Measurements from ENCODE around the gene ZCCHC14. TPM values are rescaled to one million over a fixed set of nuclear protein-coding genes. Genes with fewer than 3 reads are reported as not detected.
A peak's percentile ranks its signal among the peaks of the same experiment; 100 is the strongest.

Gene ZCCHC14
- total RNA-seq, 4 donors from 2014 or later, result 21.8 to 64.0 (median 28.8) TPM

GRCh38 chr16:87417528-87417910 lies 75.3 kb downstream of the ZCCHC14 start:
- Histone ChIP-seq H3K27me3 (no peaks in the 10 kb centered on the region), H3K27ac (no peak overlapping the region), H3K9me3 (no peaks in the 10 kb centered on the region), H3K36me3 (peaks cover 92% of the 10 kb centered on the region), H3K4me3 (no peak overlapping the region), H3K4me1 (no peaks in the 10 kb centered on the region)
- peak in 1 of 2 donors; percentile 56 for DNase-seq (ENCODE audit: low spot score in 2 of 2)
- TF ChIP-seq EP300 (IDR thresholded peaks at IDR 0.05) (no peak), POLR2A (IDR thresholded peaks at IDR 0.05) (no peak), CTCF (IDR thresholded peaks at IDR 0.05) (no peak), POLR2AphosphoS5 (IDR thresholded peaks at IDR 0.05) (no peak)
- 91% methylated on average over 1 of the region's 13 CpGs for WGBS

GRCh38 chr16:87416826-87417527 lies 75.8 kb downstream of the ZCCHC14 start:
- WGBS, result 82% methylated on average over 23 of the region's 23 CpGs
- Histone ChIP-seq H3K4me1 (no peaks in the 10 kb centered on the region), H3K27me3 (no peaks in the 10 kb centered on the region), H3K9me3 (no peaks in the 10 kb centered on the region), H3K36me3 (peaks cover 93% of the 10 kb centered on the region), H3K4me3 (no peak overlapping the region), H3K27ac (no peak overlapping the region)
- peak in 1 of 2 donors; percentile 78 for DNase-seq (ENCODE audit: low spot score in 2 of 2)
- TF ChIP-seq POLR2A (IDR thresholded peaks at IDR 0.05) (no peak), CTCF (IDR thresholded peaks at IDR 0.05) (peak; percentile 52 to 61), EP300 (IDR thresholded peaks at IDR 0.05) (no peak), POLR2AphosphoS5 (IDR thresholded peaks at IDR 0.05) (no peak)

GRCh38 chr16:87415441-87415840 lies 77.4 kb downstream of the ZCCHC14 start:
- Histone ChIP-seq H3K4me1 (no peaks in the 10 kb centered on the region), H3K27me3 (no peaks in the 10 kb centered on the region), H3K36me3 (peaks cover 96% of the 10 kb centered on the region), H3K9me3 (no peaks in the 10 kb centered on the region), H3K4me3 (no peak overlapping the region), H3K27ac (no peak overlapping the region)
- TF ChIP-seq EP300 (IDR thresholded peaks at IDR 0.05), result no peak
- no peak for TF ChIP-seq POLR2AphosphoS5 (IDR thresholded peaks at IDR 0.05)
- no peak for TF ChIP-seq CTCF (IDR thresholded peaks at IDR 0.05)
- TF ChIP-seq POLR2A (IDR thresholded peaks at IDR 0.05), result no peak
- 91% methylated on average over 9 of the region's 9 CpGs for WGBS
- no peak for DNase-seq (ENCODE audit: low spot score in 2 of 2)

GRCh38 chr16:87414251-87414680 lies 78.6 kb downstream of the ZCCHC14 start:
- WGBS, result 80% methylated on average over 18 of the region's 24 CpGs
- H3K27ac ChIP-seq, result no peak overlapping the region
- no peak for DNase-seq (ENCODE audit: low spot score in 2 of 2)
- no peaks in the 10 kb centered on the region for H3K9me3 ChIP-seq
- no peaks in the 10 kb centered on the region for H3K4me1 ChIP-seq
- TF ChIP-seq EP300 (IDR thresholded peaks at IDR 0.05), result no peak
- TF ChIP-seq POLR2AphosphoS5 (IDR thresholded peaks at IDR 0.05), result no peak
- no peak for TF ChIP-seq POLR2A (IDR thresholded peaks at IDR 0.05)
- no peak for TF ChIP-seq CTCF (IDR thresholded peaks at IDR 0.05)
- H3K27me3 ChIP-seq, result no peaks in the 10 kb centered on the region
- peaks cover 96% of the 10 kb centered on the region for H3K36me3 ChIP-seq
- no peak overlapping the region for H3K4me3 ChIP-seq

GRCh38 chr16:87412996-87413421 lies 79.8 kb downstream of the ZCCHC14 start:
- TF ChIP-seq CTCF (IDR thresholded peaks at IDR 0.05) (no peak), POLR2A (IDR thresholded peaks at IDR 0.05) (no peak)
- 97% methylated on average over 16 of the region's 27 CpGs for WGBS
- H3K27me3 ChIP-seq, result no peaks in the 10 kb centered on the region

More at GRCh38 chr16:87412996-87413421, 79.8 kb downstream of the ZCCHC14 start:
- no peaks in the 10 kb centered on the region for H3K9me3 ChIP-seq
- H3K27ac ChIP-seq, result no peak overlapping the region
- H3K36me3 ChIP-seq, result peaks cover 89% of the 10 kb centered on the region
- DNase-seq (ENCODE audit: low spot score in 2 of 2), result no peak
- H3K4me3 ChIP-seq, result no peak overlapping the region
- H3K4me1 ChIP-seq, result no peaks in the 10 kb centered on the region
